Adipocyte (in vitro differentiated cells): ENCODE measurements around the gene DDX39A.

Experiments
- DNase-seq: peaks from one replicate; pipeline ENCODE4 v3.0.0-alpha.2; 2015; ENCODE audit warnings: low read depth
- H3K27me3 ChIP-seq: replicated peaks from 2 replicates; pipeline ENCODE4 v1.7.0; 2013; ENCODE audit warnings: mild to moderate bottlenecking, low read length, moderate library complexity; ENCODE audit not compliant: control insufficient read depth, insufficient read depth
- H3K36me3 ChIP-seq: 2 replicates; pipeline ENCODE4 v1.7.0; 2013; ENCODE audit warnings: low read length, mild to moderate bottlenecking, moderate library complexity; ENCODE audit not compliant: control insufficient read depth, insufficient read depth, severe bottlenecking
- H3K4me1 ChIP-seq: 2 replicates; pipeline ENCODE4 v1.7.0; 2013; ENCODE audit warnings: mild to moderate bottlenecking, low read length, moderate library complexity; ENCODE audit not compliant: control insufficient read depth, insufficient read depth
- H3K4me3 ChIP-seq: 2 replicates; pipeline ENCODE4 v1.7.0; 2013; ENCODE audit warnings: mild to moderate bottlenecking, low read length, moderate library complexity
- H3K9ac ChIP-seq: 2 replicates; pipeline ENCODE4 v1.7.0; 2013; ENCODE audit warnings: mild to moderate bottlenecking, low read length, moderate library complexity
- H3K9me3 ChIP-seq: 2 replicates; pipeline ENCODE4 v1.7.0; 2013; ENCODE audit warnings: mild to moderate bottlenecking, low read length, moderate library complexity; ENCODE audit not compliant: control insufficient read depth

Gene DDX39A

DNA sequence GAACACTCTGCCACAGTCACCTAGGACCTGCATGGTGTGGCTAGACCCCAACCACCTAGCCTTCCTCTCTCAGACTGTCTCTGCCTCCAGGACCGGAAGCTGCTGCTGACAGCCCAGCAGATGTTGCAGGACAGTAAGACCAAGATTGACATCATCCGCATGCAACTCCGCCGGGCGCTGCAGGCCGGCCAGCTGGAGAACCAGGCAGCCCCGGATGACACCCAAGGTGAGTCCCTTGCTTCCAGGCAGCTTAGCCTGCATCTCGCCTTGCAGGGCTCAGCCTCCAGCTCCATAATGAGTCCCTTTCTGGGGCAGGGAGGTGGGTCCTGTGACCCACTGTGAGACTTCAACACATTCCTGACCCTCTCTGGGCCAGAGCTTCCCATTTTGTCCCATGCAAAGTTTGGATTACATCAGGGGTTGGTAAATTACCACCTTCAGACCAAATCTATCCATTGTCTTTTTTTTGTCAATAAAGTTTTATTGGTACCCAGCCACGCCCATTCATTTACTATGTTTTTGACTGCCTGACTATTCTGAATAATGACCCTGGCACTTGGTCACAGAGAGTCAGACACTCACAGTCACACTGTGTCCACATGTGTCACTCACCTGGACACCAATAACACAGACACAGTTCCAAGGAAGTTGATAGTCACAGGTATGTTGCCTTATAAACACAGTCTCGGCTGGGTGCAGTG is 27.3 kb upstream of the DDX39A start:
- Histone ChIP-seq H3K27me3 (no peaks in the 10 kb centered on the region), H3K4me3 (no peak overlapping the region)

DNA sequence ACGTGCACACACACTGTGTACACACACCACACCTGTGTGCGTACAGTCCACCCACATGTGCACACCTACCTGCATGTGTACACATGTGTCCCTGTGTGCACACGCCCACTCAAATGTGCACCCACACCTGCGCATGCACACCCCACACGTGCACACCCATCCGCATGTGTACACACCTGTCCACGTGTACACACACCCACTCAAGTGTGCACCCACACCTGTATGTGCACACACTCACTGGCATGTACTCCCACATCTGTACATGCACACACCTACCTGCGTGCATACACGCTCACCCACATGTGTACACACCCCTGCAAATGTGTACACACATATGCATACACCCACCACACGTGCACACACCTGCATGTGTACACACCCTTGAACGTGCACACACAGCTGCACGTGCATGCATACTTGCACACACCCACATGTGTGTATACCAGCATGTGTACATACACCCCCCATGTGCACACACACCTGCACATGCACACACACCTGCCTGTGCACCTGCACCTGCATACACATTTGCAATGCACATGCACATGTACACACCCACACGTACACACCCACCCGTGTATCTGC is 24.6 kb upstream of the DDX39A start:
- no peak overlapping the region for H3K9ac ChIP-seq
- peaks cover 62% of the 10 kb centered on the region for H3K36me3 ChIP-seq
- no peaks in the 10 kb centered on the region for H3K4me1 ChIP-seq
- DNase-seq = no peak
- no peaks in the 10 kb centered on the region for H3K27me3 ChIP-seq
- no peak overlapping the region for H3K4me3 ChIP-seq
- H3K9me3 ChIP-seq = no peaks in the 10 kb centered on the region

More for the DNA sequence above, 27.3 kb upstream of the DDX39A start:
- H3K9ac ChIP-seq = no peak overlapping the region
- H3K4me1 ChIP-seq = no peaks in the 10 kb centered on the region
- H3K9me3 ChIP-seq = no peaks in the 10 kb centered on the region
- no peak for DNase-seq
- peaks cover 79% of the 10 kb centered on the region for H3K36me3 ChIP-seq

DNA sequence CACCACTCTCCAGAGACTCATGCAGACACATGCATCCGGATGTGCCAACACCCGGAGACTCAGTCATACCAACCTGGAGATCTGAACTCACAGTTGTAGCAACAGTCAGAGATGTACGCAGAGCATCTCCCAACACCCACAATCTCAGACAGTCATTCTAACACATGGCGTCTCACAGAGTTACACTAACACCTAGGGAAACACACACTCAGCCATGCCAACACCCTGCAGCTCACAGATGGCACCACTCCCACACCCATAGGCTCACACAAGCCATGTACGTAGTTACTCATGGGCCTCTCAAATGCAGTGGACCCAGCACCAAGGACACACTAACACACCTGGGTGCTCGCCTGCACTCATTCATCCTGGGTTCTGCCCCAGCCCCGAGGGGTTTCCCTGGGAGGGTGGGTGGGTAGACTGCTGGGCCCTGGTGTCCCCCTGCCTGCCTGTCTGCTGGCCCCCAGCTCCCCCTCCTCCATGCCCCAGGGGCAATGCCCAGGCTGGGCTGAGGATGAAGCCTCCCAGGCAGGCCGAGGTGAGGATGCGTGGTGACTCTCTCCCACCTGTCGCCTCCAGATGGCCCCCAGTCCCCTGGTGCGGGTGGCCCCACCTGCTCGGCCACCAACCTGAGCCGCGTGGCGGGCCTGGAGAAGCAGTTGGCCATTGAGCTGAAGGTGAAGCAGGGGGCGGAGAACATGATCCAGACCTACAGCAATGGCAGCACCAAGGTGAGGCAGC is 23.9 kb upstream of the DDX39A start:
- Histone ChIP-seq H3K9me3 (no peaks in the 10 kb centered on the region), H3K36me3 (peaks cover 56% of the 10 kb centered on the region), H3K4me3 (no peak overlapping the region), H3K4me1 (no peaks in the 10 kb centered on the region), H3K27me3 (no peaks in the 10 kb centered on the region), H3K9ac (no peak overlapping the region)
- DNase-seq = no peak

DNA sequence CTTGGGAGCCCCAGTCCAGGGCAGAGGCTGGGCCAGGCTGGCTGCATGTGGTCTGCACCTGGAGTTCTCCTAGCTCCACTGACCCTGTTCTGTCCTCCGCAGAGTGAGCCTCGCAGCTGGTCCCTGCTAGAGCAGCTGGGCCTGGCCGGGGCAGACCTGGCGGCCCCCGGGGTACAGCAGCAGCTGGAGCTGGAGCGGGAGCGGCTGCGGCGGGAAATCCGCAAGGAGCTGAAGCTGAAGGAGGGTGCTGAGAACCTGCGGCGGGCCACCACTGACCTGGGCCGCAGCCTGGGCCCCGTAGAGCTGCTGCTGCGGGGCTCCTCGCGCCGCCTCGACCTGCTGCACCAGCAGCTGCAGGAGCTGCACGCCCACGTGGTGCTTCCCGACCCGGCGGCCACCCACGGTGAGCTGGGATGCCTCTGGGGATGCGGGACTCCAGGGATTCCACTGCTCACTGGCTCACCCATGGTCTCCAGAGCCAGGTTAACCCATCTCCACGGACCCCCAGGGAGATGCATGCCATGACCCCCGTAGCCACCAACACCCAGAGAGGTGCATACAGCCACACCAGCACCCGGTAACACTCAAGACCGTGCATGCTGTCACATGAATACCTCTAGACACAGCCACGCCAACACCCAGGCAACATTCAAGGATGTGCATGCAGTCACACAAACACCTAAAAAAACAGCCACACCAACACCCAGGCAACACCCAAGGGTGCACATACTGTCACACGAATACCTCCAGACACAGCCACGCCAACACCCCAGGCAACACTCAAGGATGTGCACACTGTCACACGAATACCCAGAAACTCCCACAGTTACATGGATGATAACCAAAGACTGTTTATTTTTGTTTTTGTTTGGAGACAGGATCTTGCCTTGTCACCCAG is 22.1 kb upstream of the DDX39A start:
- Histone ChIP-seq H3K9ac (no peak overlapping the region), H3K4me1 (no peaks in the 10 kb centered on the region), H3K4me3 (no peak overlapping the region), H3K27me3 (no peaks in the 10 kb centered on the region), H3K9me3 (no peaks in the 10 kb centered on the region), H3K36me3 (peaks cover 42% of the 10 kb centered on the region)
- no peak for DNase-seq

DNA sequence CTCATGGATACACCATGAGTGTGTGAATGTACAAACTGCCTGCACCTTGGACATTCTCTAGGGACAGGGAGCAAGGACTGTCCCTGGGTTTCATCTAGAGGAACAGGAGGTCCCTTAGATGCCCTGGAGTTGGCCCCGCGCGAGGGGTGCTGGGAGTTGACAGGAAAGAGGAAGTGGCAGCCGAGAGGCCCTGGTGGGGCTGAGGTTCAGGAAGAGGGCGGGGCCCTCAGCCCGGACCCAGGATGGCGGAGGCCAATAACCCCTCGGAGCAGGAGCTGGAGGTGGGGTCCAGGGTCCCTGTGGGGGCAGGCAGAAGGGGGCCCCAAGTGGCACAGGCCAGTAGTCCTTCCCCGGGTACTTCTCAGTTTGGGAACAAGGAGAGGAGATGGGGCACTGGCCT is 20.9 kb upstream of the DDX39A start:
- H3K9me3 ChIP-seq = no peaks in the 10 kb centered on the region
- no peak overlapping the region for H3K9ac ChIP-seq
- no peak overlapping the region for H3K4me3 ChIP-seq
- DNase-seq = no peak
- no peaks in the 10 kb centered on the region for H3K27me3 ChIP-seq
- H3K36me3 ChIP-seq = peaks cover 33% of the 10 kb centered on the region
- H3K4me1 ChIP-seq = peaks cover 4% of the 10 kb centered on the region

DNA sequence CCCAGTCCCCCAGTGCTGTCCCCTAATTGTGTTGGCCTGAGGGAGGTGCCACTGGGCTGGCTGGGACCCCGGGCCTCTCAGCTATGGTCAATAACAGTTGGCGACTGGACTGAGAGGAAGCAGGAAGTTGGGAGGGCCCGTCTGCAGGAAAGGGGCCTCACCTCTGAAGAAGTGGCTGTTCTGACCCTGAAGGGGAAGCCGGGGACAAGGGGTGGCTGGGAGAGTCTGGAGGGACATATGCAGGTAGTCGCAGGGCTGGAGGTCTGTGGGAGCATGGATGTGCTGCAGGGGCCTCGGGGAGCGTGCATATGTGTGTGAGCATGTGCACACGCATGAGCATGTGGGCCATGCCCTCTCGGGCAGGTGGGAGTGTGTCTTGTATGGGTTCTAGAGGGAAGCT is 19.9 kb upstream of the DDX39A start:
- H3K9ac ChIP-seq = no peak overlapping the region
- no peak for DNase-seq
- H3K4me1 ChIP-seq = peaks cover 15% of the 10 kb centered on the region
- H3K4me3 ChIP-seq = no peak overlapping the region
- peaks cover 24% of the 10 kb centered on the region for H3K36me3 ChIP-seq
- no peaks in the 10 kb centered on the region for H3K27me3 ChIP-seq
- no peaks in the 10 kb centered on the region for H3K9me3 ChIP-seq

DNA sequence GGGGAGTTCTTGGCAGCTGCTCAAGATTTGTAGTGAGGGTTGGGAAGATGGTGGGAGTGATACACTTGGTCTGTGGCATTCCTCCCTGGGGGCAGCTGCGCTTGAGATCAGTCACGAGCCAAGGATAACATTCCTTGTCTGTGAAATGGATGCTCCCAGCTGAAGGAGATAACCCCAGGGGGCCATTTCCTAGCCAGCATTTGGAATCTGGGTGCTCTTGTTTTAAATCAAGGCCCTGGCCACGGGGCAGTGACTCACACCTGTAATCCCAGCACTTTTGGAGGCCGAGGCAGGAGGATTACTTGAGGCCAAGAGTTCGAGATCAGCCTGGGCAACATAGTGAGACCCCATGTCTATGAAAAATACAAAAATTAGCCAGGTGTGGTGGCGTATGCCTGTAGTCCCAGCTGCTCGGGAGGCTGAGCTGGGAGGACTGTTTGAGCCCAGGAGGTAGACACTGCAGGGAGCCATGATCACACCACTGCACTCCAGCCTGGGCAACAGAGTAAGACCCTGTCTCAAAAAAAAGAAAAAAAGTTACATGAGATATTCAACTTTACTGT is 18.5 kb upstream of the DDX39A start:
- peaks cover 10% of the 10 kb centered on the region for H3K36me3 ChIP-seq
- DNase-seq = no peak
- H3K9ac ChIP-seq = no peak overlapping the region
- H3K4me1 ChIP-seq = peaks cover 20% of the 10 kb centered on the region
- no peak overlapping the region for H3K4me3 ChIP-seq
- no peaks in the 10 kb centered on the region for H3K9me3 ChIP-seq
- no peaks in the 10 kb centered on the region for H3K27me3 ChIP-seq

DNA sequence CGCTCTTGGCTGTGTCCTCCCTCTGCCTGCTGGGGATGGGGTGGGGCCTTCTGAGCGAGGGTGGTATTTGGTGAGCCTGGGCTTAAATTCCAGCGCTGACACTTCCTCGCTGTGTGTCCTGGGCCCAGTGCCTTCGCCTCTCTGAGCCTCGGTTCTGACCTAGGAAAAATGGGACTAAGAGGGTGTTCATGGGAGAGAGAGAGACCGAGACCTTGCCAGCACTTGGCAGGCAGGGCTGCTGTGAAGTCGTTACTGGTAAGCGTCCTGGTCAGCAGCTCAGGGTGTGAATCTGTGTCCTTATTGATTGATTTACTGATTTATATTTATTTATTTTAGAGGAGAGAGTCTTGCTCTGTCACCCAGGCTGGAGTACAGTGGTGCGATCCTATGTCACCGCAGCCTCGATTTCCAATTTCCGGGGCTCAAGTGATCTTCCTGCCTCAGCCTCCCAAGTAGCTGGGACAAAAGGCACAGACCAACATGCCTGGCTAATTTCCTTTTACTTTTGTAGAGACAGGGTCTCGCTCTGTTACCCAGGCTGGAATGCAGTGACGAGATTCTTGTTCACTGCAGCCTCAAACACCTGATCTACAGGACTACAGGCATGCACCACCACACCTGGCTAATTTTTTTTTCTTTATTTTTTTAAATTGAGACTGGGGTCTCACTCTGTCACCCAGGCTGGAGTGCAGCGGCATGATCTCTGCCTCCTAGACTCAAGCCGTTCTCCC is 16.3 kb upstream of the DDX39A start:
- no peak for DNase-seq
- peak overlapping the region; percentile 88 for H3K9ac ChIP-seq
- no peaks in the 10 kb centered on the region for H3K36me3 ChIP-seq
- peak overlapping the region; percentile 86 for H3K4me3 ChIP-seq
- no peaks in the 10 kb centered on the region for H3K9me3 ChIP-seq
- peaks cover 2% of the 10 kb centered on the region for H3K27me3 ChIP-seq
- peaks cover 22% of the 10 kb centered on the region for H3K4me1 ChIP-seq

DNA sequence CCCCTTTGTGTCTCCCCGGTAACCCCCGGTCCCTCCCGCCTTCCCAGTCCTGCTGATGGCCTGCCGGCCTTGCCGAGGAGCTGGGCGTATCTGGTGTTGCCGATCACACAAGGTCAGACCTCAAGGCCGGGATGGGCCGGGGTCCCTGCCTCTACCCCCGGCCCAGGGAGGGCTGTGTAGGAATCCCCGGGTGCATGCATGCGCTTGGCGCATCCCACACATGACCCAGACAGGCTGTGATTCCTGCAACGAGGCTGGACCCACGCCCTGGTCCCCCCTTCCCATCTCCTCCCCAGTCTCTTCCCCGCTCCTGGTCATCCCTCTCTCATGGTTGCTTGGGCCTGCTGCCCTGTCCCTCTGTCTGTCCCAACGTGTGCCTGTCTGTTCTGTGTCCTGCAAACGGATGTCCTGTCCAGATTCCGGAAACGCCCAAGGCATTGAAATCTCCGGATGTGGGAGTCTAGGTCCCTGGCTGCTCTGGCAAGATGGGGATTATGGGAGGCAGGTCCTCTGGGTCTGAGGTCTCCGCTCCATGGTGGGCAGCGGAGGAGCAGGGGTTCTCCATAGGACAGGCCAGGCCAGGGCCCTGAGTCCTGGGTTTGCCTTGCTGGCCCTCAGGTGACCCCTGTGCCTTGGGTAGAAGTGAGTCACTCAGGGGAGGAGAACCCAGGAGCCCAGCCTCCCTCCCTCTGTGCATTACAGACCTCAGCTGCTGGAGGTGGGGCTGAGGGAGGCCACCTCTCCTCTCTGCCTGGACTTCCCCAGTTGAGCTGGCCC is 15.6 kb upstream of the DDX39A start:
- H3K27me3 ChIP-seq = peaks cover 2% of the 10 kb centered on the region
- peak overlapping the region; percentile 86 for H3K4me3 ChIP-seq
- no peaks in the 10 kb centered on the region for H3K9me3 ChIP-seq
- peaks cover 22% of the 10 kb centered on the region for H3K4me1 ChIP-seq
- no peaks in the 10 kb centered on the region for H3K36me3 ChIP-seq
- H3K9ac ChIP-seq = peak overlapping the region; percentile 88
- peak; percentile 64 for DNase-seq
